Neural progenitor cell (in vitro differentiated cells): Measurements from ENCODE around the gene RAB40B.

Experiments
- CTCF ChIP-seq: fragments of 200-600 bp; sonication (generic); IDR thresholded peaks from 2 replicates; pipeline ENCODE4 v1.5.1; 2017; ENCODE audit warnings: antibody characterized with exemption, mild to moderate bottlenecking
- EZH2 ChIP-seq: fragments of 200-600 bp; sonication (generic); IDR thresholded peaks from 2 replicates; pipeline ENCODE4 v1.6.1; 2017; ENCODE audit warnings: antibody characterized with exemption, mild to moderate bottlenecking, moderate library complexity

GRCh38 chr17:82745524-82745923, 47.0 kb upstream of the RAB40B start:
- TF ChIP-seq CTCF (no peak), EZH2 (no peak)
